ENCODE data around the gene CSGALNACT2. TPM values are rescaled to one million over a fixed set of nuclear protein-coding genes. Genes with fewer than 3 reads are reported as not detected.

The CSGALNACT2 gene
- total RNA-seq, 4 donors from 2014 or later = 29.1 to 43.3 (median 34.7) TPM

- Histone ChIP-seq H3K4me3 (no peak overlapping the region), H3K27ac (peak overlapping the region; percentile 77 to 97 (median 86)), H3K36me3 (no peaks in the 10 kb centered on the region), H3K4me1 (peaks cover 0 to 60% (median 27%) of the 10 kb centered on the region in 4 donors), H3K27me3 (no peaks in the 10 kb centered on the region), H3K9me3 (no peaks in the 10 kb centered on the region)
- WGBS, 2 donors = 64 to 74% methylated on average over 14 of the region's 14 CpGs
- DNase-seq (ENCODE audit: low spot score in 2 of 2) = no peak
- no peak for TF ChIP-seq POLR2A (IDR thresholded peaks at IDR 0.05)
- TF ChIP-seq EP300 (IDR thresholded peaks at IDR 0.05) = no peak
- TF ChIP-seq CTCF (IDR thresholded peaks at IDR 0.05) = no peak
These were observed 82.6 kb downstream of the CSGALNACT2 start for GRCh38 chr10:43220657-43221418.

GRCh38 chr10:43221419-43222209, 83.4 kb downstream of the CSGALNACT2 start:
- H3K36me3 ChIP-seq = no peaks in the 10 kb centered on the region
- no peak for TF ChIP-seq POLR2A (IDR thresholded peaks at IDR 0.05)
- H3K4me1 ChIP-seq = peaks cover 0 to 65% (median 29%) of the 10 kb centered on the region in 4 donors
- WGBS, 2 donors = 66 to 84% methylated on average over 15 to 16 of the region's 19 CpGs
- H3K27ac ChIP-seq = peak overlapping the region; percentile 27 to 97 (median 86)
- no peak overlapping the region for H3K4me3 ChIP-seq
- no peaks in the 10 kb centered on the region for H3K27me3 ChIP-seq
- no peak for DNase-seq (ENCODE audit: low spot score in 2 of 2)
- H3K9me3 ChIP-seq = no peaks in the 10 kb centered on the region

GRCh38 chr10:43222210-43222720, 84.0 kb downstream of the CSGALNACT2 start:
- WGBS, 2 donors = 72 to 83% methylated on average over 4 of the region's 4 CpGs
- peaks cover 0 to 71% (median 32%) of the 10 kb centered on the region in 4 donors for H3K4me1 ChIP-seq
- H3K4me3 ChIP-seq = no peak overlapping the region
- H3K9me3 ChIP-seq = no peaks in the 10 kb centered on the region
- TF ChIP-seq EP300 (IDR thresholded peaks at IDR 0.05) = no peak
- no peak for TF ChIP-seq POLR2A (IDR thresholded peaks at IDR 0.05)
- TF ChIP-seq CTCF (IDR thresholded peaks at IDR 0.05) = no peak
- no peaks in the 10 kb centered on the region for H3K27me3 ChIP-seq
- no peaks in the 10 kb centered on the region for H3K36me3 ChIP-seq
- no peak for DNase-seq (ENCODE audit: low spot score in 2 of 2)
- H3K27ac ChIP-seq = peak overlapping the region in 2 of 4 donors; percentile 90 to 97

- Histone ChIP-seq H3K27ac (peak overlapping the region in 2 of 4 donors; percentile 90 to 97), H3K4me3 (no peak overlapping the region), H3K4me1 (peaks cover 0 to 73% (median 31%) of the 10 kb centered on the region in 4 donors), H3K9me3 (no peaks in the 10 kb centered on the region), H3K27me3 (peaks cover 0 to 3% of the 10 kb centered on the region in 2 donors), H3K36me3 (no peaks in the 10 kb centered on the region)
- no peak for DNase-seq (ENCODE audit: low spot score in 2 of 2)
- TF ChIP-seq POLR2A (IDR thresholded peaks at IDR 0.05) = no peak
- TF ChIP-seq CTCF (IDR thresholded peaks at IDR 0.05) = no peak
- TF ChIP-seq EP300 (IDR thresholded peaks at IDR 0.05) = no peak
- WGBS, 2 donors = 62 to 78% methylated on average over 1 of the region's 1 CpG
These were observed 84.8 kb downstream of the CSGALNACT2 start for GRCh38 chr10:43223056-43223455.

GRCh38 chr10:43224321-43224720, 86.1 kb downstream of the CSGALNACT2 start:
- Histone ChIP-seq H3K27ac (peak overlapping the region in 3 of 4 donors; percentile 4 to 97 (median 90)), H3K36me3 (no peaks in the 10 kb centered on the region)
- WGBS, 2 donors = 54 to 59% methylated on average over 1 of the region's 1 CpG

More at GRCh38 chr10:43224321-43224720, 86.1 kb downstream of the CSGALNACT2 start:
- TF ChIP-seq EP300 (IDR thresholded peaks at IDR 0.05) = no peak
- DNase-seq (ENCODE audit: low spot score in 2 of 2) = no peak
- peaks cover 0 to 14% of the 10 kb centered on the region in 2 donors for H3K27me3 ChIP-seq
- H3K4me3 ChIP-seq = no peak overlapping the region
- H3K4me1 ChIP-seq = peaks cover 0 to 76% (median 26%) of the 10 kb centered on the region in 4 donors
- no peaks in the 10 kb centered on the region for H3K9me3 ChIP-seq
